Measurements from ENCODE around the gene SLC16A10. TPM values are rescaled to one million over a fixed set of nuclear protein-coding genes. Genes with fewer than 3 reads are reported as not detected.

The SLC16A10 gene
- total and polyA plus RNA-seq, 2 of the 8 experiments (the other 6 are each of a cell fraction or from before 2014, with no cell fraction given) = 18.6 to 23.2 TPM

- TF ChIP-seq EP300 (IDR thresholded peaks at IDR 0.05; ENCODE audit: borderline replicate concordance in 1 of 2, low read depth in 2 of 2, low read length in 2 of 2) (no peak), CHD2 (IDR thresholded peaks at IDR 0.05; ENCODE audit: low read length) (no peak), SAP30 (IDR thresholded peaks at IDR 0.05; ENCODE audit: insufficient read depth, insufficient replicate concordance, low read length) (no peak), CHD1 (IDR thresholded peaks at IDR 0.05; ENCODE audit: low read depth, low read length) (no peak)
These were observed 112.6 kb downstream of the SLC16A10 start (continued) for GRCh38 chr6:111199935-111200334.
